ENCODE data around the gene NFYB.
"Not testable (repeated sequence)": the region's sequence is repeated elsewhere in the genome, so short reads cannot be mapped to it uniquely, and the experiment has no call there.

NFYB gene

DNA sequence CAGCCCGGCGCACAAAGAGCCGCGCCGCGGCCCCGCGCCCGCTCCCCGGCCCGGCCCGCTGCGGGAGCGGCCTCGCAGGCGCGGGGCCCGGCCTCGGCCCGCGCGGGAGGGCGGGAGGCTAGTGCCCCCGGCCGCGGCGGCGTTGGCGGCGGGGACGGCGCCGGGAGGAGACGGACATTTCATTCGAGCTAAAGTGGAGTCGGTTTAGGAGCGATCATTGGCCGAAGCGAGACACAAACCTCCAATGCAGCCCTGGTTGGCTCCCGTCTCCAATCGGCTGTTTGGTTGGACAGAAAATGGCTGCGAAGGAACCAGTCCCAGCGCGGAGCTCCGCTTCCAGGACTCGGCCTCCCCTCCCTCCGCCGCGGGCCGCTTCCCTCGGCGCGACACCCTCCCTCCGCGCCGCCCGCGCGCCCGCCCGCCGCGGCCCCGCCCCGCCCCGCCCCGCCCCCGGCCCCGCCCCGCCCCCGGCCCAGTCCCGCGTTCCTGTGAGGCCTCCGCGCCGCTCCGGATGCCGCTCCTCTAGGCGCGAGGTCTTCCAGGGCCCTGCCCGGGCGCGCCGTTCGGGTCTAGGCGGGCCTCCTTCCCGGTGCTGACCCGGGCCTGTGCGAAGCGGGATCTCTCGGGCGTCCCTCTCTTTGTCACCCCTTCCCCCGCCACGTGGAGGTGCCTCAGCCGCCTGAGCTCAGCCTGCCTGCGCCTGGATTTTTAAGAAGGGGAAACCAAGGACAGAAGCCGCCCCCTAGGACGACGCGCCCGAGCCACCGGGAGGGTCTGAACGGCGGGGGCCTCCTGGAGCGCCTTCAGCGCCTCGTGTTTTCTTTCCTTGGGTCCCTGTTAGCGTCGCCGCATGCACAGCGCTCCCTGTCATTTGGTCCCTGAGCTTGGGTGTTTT lies at the start of gene NFYB:
Gene NFYB (minus strand): TSS at position 309 of the 895 bp plus-strand sequence. CDS start 2,757 bp downstream, outside the sequence.
- DNase-seq: peak; percentile 97

DNA sequence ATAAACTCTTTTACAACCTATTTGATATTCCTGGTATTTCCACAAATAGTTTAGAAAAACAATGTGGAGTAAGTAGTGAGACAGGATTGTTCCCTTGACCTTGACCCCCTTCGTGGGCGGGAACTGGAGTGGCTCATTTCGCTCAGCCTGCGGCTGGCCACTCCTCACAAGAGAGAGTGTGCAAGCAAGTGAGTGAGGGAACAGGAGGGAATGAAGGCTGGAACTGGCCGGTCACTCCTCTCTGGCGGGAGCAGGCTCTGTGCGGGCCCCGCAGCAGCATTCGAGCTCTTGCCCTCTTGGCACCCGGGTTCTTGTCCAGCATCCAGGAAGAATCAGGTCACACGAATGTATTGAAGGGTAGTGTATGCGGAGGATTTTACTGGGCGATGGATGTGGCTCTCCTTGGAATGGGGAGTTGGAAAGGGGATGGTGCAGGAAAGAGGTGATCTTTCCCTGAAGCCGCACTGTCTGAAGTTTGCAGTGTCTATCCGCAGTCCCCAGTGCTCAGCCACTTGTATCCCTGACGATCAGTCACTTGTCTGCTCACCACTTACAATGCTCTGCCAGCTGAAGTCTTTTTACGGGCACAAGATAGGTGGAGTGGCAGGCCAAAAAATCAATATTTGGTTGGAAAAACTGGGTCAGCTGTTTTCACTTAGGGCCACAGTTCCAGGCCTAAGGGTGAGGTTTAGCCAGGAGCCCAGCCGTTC lies 49.6 kb upstream of the NFYB start:
- DNase-seq: no peak

DNA sequence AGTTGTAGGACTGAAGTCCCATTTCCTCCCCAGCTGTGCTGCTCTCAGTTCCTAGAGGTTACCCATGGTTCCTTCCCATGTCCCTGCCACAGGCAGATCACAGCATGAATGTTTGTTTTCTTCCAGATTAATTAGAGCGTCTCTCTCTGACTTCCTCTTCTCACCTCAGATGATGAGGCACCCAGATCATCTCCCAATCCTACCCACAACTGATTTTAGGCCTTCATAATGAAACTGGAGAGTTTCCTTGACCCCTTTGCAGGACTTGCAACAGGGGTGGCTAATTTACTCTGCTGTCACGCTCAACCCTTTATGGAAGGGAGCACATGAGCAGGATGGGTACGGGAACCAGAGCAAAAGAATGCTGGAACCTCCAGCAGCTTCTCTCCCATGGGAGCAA lies 45.4 kb upstream of the NFYB start:
- DNase-seq: no peak

DNA sequence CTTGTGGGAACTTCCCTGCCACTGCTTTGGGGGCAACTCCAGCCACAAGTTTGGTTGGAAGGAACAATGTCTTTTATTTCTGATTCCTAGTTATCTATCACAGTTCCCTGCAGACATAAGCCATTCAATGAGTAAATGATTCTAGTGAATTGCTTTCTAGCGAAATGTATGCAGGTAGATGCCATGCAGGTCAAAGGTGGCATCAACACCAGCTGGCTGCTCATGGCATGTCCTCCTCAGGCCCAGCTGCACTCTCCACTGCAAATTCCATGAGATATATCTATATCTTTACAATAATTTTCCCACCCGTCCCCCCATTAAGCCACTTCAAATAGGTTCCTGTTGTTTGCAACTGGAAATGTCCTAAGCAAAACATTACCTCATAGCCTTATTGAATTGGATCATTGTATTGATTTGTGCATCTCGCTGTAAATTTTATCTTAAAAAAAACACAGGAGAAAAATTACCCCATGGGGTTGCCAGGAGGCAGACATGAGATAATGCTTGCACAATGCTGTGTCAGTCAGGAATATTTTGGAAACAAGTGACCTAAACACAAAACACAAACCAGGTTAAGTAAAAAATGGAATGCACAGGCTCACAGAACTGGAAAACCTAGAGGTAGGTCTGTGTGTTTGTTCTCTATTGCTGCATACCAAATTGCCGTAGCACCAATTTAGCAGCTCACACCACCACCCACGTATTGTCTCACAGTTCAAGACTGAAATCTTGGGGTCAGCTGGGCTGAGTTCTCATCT lies 44.8 kb upstream of the NFYB start:
- no peak for DNase-seq

DNA sequence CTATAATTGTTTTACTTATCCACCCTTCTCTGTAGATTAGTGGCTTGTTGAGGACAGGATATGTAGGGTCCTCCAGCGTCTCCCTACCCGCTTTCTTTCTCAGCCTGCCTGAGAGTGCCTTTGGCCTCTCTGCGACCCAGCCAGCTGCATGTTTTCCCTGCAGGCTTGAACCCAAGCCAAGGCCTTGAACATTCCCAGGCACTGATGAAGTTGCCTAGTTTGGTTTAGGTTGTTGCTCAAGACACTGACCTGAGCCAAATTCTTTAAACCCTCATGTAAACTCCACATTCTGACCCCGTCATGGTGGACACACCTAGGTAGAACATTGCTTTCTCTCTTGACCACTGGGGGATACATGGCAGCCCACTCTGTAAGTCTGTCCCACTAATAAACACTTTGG lies 44.1 kb upstream of the NFYB start:
- no peak for DNase-seq

DNA sequence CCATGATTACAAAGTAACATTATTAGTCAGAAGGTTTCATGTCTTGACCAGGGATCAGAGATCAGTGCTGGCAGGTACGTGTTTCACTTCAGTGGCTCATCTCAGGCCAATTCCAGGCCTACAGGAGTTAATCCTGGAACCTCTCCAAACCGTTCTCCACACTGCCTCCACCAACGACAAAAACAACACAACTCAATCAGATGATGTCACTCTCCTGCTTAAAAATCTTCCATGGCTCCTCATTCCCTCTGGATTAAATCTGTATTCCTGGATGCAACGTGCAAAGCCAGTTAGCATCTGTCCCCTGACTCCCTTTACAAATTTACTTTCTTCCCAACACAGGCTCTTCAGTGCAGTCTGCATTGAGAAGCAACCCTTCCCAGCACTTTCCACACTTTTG lies 43.3 kb upstream of the NFYB start:
- DNase-seq: no peak

DNA sequence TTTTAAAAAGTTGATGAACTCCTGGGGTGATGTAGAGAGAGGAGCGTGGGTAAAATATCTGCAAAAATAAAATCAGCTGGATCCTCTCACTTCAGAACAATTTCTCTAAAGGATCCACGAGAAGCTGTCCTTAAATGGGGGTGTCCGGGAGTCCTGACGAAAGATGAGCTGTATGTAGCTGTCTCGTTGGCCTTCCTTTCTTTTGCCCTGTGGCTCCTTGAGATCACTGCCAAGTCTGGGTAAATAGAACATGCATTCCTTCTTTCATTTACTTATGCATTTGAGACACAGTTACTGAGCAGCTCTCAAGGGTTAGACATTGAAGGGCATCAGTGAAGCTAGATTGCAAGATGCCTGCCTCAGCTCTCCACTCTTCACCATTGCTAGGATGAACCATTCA lies 42.4 kb upstream of the NFYB start:
- no peak for DNase-seq

DNA sequence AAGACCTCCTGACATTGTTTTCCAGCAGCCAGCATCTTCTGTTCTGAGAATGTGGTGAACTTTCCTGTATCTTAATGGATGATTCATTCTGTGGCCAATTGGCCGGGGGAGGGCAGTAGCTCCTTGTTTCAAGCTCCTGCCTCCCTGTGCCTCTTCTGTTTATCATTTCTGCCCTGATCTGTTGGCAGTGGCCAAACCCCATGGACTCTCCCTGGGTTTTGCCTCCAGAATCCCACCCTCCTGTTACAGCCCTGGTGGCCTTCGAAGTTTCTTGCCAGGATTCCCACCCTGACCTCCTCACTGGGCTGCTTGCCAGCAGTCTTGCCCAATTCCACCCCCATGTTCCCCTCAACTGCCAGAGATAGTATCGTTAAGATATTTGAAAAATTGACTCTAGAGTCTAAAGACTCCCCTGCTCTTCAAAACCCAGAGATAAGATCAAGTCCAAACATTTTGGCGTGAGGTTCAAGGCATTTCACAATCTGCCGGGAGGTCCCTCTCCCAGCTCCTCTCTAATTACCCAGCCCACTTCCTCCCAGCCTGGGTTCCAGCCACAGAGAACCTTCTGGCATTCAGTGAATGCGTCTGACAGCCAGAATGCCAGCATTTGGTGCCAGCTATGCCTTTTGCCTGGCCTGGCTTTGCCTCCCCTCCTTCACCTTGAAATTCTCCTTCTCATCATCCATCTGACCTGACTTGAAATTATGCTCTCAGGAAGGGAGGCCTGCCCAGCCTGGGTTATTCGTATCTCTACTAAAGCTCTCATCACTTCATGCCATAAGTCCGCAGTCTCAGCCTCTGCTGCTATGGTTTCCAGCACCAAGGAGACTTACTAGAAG lies 39.9 kb upstream of the NFYB start:
- no peak for DNase-seq

DNA sequence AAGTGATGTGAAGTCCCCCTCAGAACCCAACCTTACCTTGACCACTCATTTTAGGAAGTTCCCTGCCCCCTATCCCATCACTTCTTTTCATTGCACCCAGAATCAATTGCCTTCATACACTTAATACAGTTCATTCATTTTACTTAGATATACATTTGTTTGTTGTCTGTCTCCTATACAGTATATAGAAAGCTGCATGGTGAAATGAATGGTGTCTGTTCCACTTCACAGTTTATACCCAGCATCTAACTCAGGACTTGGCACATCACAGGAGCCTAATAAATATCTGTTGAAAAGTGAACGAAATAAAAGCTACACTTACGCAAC lies 39.3 kb upstream of the NFYB start:
- DNase-seq: no peak

DNA sequence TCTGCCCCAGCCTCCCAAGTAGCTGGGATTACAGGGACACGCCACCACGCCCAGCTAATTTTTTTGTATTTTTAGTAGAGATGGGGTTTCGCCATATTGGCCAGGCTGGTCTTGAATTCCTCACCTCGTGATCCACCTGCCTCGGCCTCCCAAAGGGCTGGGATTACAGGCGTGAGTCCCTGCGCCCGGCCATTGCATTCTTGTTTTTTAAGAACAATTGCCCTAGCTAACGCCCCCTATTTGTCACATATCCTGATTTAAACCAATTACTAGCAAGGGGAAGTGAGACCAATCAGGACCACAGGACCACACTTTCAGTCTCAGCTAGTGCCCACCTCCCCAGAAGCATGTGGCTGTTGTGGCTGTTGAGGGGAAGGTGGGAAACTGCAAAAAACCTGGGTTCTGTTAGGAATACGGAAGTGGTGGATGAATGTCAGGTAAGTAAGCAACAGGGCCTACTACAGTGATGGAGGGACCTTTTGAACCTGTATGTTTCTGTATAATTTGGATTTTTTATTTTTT lies 37.8 kb upstream of the NFYB start:
- DNase-seq: no peak

DNA sequence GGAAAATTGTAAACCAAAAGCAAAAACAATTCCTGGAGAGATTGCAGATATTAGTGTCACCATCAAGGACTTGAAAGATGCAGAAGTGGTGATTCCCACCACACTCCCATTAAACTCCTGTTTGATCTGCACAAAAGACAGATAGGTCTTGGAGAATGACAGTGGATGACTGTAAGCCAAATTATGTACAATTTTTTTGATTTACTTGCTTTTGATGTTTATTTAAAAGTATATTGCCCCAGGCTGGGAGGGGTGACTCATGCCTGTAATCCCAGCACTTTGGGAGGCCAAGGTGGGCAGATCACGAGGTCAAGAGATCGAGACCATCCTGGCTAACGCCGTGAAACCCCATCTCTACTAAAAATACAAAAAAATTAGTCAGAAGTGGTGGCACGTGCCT lies 35.8 kb upstream of the NFYB start:
- not testable (repeated sequence) for DNase-seq

DNA sequence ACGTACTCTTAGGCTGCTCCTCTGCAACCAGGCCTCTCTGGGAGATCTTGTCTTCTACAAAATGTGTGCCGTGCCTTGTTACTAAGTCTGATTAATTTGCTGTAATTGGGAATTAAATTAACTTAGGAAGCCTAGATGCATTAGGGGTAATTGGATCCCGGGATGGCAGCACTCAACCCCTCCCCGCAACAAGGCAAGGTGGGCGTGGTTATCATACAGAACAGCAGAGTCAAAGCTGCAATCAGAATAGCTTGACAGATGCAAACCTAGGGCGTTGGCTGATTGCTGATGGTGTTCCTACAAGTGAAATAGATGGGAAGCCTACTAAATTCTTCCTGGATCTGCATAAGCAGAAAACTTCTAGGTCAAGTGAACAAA lies 34.5 kb upstream of the NFYB start:
- DNase-seq: no peak

DNA sequence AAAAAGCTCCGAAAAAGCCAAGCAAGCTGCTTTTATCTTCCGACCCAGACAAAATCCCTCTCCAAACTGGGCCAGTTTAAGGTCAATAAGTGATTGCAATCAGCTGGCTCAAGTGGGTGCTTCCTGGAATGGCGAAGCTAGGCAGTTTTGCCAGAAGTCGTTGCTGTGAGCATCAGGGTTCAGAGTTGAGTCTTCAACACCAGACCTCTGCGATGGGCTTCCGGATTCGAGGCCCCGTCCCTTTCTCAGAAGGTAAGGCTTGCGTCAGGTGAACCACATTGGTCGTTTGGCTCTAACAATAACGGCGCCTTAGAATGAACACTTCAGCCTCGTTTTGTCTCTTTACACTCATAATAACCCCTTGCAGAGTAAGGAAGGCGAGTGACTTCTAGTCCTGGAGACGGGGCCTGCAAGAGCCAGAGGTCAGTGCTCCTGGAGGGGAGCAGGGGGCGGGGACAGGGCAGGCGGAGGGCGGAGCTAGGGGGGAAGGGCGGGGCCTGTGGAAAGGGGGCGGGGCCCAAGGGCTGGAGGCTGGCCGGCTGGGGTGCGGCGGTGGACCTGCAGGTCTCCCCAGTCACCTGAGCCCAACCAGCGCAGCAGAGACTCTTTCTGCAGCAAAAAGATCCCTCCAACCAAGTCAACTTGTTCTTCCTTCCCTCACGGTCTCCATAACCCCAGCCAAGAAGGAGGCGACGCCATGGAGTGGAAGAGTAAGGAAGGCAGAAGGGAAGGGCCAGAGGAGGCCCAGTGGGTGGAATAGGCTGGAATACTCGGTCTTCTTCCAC lies 34.0 kb upstream of the NFYB start:
- no peak for DNase-seq

DNA sequence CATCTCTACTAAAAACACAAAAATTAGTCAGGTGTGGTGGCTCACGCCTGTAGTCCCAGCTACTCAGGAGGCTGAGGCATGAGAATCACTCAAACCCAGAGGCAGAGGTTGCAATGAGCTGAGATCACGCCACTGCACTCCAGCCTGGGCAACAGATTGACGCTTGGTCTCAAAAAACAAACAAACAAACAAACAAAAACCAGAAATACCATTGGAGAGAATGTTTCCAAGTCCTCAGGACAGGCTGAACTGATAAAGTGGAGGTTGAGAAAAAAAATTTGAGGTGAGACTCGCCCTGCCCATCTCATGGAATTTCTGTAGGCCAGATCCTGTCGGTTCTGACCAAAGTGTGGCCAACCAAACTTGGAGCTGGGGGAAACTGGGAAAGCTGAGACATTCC lies 30.6 kb upstream of the NFYB start:
- no peak for DNase-seq

DNA sequence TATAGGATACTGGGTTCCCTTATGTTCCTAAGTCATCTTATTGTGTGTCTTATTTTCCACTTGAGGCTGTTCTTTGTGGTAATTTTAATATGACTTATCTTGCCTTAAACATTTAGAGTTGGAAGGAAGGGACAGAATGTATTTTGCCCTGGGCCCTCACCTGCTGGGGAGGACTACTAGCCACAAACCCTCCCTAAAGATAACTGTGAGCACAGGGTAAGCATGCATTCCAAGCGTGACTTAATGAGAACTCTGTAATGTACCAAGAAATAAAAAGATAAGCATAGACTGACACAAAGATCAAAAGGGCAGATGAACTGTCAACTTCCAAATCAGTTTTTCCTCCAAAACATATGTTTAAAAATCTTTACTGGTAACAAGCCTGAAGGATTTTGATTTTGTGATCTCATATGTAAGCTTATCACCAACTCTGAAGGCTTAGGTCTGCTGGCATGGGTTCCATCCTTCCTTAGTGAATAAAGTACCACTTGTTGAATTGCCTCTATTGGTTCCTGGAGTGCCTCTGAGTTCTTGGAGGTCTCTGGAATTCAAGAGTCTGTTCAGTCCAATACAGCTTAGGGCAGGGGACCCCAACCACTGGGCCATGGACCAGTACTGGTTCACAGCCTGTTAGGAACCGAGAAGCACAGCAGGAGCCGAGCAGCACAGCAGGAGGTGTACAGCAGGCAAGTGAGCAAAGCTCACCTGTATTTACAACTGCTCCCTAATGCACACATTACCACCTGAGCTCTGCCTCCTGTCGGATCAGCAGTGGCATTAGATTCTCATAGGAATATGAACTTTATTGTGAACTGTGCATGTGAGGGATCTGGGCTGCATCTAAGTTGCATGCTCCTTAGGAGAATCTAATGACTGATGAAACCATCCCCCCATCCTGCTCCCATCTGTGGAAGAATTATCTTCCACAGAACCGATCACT lies 29.8 kb upstream of the NFYB start:
- no peak for DNase-seq

DNA sequence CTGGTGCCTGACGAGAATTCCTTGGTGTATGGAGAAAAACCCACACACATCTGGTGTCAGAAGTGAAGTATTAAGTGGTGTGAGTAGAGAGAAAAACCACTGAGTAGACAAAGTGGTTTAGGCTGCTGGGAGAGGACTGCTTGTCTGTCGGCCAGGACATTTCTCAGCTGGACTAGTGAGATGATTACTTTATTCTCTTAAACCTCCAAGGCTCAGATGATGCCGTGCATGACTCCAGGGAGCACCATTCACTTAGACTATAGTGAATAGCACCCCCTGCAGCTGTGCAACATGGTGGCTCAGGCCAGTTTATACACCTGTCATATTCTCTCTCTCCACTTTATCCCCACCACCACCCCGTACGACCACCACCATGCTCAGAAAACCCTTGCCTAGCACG lies 28.5 kb upstream of the NFYB start:
- DNase-seq: no peak

DNA sequence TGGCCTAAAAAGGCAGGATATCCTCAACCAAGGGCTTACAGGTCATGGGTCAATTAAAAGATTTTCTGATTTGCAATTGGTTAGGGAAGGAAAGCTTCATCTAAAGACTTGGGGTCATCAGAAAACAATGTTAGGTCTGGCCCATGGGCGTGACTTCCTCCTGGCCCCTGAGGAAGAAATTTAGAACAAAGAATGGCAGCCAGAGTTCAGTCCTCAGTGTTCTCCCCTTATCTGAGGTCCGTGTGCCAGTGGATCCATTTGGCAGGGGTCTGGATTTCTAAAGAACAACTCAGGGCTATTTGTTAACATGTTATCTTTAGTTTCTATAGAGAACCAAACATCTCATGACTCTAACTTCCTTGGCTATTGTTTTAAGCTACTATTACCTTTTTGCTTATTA lies 27.8 kb upstream of the NFYB start:
- no peak for DNase-seq

DNA sequence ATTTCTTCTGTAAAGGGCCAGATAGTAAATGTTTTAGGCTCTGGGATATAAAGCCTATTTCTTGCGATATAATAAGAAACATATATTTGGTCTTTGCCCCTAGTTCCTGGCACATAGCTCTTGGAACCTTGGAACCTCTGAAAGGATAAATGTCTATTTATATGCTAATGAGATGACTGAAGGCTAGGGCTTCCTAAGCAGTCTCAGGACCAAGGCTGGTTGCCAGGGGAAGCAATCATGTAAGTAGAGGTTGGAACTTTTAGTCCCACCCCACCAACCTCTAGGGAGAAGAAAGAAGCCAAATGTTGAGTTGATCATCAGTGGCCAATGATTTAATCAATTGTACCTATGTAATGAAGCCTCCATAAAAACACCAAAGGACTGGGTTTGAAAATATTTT lies 26.6 kb upstream of the NFYB start:
- DNase-seq: no peak

DNA sequence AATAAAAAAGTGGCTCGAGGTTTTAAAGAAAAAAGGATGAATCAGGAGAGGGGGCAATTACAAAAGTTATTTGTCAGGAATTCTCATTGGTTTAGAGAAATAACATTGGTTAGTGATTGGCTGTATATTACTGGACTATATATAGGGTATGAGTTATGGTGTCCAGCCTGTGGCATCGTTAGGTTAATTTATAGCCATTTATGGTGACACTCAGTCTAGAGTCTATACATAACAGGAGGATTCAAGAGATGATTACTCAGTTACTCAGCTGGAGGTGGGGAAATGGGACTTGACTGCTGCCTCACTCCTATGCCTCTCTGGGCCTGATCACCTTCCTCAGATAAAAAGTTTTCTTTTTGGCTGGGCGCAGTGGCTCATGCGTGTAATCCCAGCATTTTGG lies 25.6 kb upstream of the NFYB start:
- no peak for DNase-seq

DNA sequence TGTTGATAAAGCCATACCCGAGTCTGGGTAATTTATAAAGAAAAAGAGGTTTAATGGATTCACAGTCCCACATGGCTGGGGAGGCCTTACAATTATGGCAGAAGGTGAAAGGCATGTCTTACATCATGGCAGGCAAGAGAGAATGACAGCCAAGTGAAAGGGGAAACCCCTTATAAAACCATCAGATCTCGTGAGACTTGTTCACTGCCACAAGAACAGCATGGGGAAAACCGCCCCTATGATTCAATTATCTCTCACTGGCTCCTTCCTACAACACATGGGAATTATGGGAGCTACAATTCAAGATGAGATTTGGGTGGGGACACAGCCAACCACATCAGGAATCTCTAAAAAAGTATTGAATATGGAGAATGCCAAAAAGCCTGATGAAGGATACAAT lies 25.0 kb upstream of the NFYB start:
- not testable (repeated sequence) for DNase-seq

Data from CD4-positive, alpha-beta T cell treated with Interleukin-17A for 1 hour (primary cell).